Activated T-cell treated with anti-CD3 and anti-CD28 coated beads for 1 hour (primary cell): ENCODE data around the gene HMGCR.
"Not testable (repeated sequence)": the region's sequence is repeated elsewhere in the genome, so short reads cannot be mapped to it uniquely, and the experiment has no call there.

ENCODE experiments used
- DNase-seq: peaks from one replicate; pipeline ENCODE4 v3.0.0-alpha.2; 2020; ENCODE audit warnings: low read depth

Gene HMGCR

GRCh38 chr5:75336615-75337336 lies at the start of gene HMGCR:
Gene HMGCR, plus strand, starts transcription at chr5:75337220. Its CDS starts 5,386 bp downstream, at chr5:75342606.
- DNase-seq = peak; percentile 91

DNA sequence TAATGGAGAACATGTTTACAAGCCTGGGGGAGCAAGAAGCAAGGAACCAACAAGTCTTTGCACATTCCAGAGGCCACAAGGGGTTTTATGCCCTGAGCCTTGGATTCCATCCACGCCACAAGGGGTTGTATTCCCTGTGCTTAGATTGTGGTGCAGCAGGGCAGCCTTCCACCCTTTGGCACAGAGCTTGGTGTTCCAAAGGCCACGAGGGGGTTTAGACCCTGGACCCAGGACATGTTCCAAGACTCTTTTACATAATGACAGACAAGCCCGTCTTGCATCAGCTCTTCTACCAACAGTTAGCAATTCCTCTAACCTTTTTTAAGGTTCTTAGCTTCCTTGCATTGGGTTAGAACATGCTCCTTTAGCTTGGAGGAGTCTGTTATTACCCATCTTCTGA lies 45.2 kb upstream of the HMGCR start:
- not testable (repeated sequence) for DNase-seq

GRCh38 chr5:75300084-75300483 lies 36.9 kb upstream of the HMGCR start:
- no peak for DNase-seq

DNA sequence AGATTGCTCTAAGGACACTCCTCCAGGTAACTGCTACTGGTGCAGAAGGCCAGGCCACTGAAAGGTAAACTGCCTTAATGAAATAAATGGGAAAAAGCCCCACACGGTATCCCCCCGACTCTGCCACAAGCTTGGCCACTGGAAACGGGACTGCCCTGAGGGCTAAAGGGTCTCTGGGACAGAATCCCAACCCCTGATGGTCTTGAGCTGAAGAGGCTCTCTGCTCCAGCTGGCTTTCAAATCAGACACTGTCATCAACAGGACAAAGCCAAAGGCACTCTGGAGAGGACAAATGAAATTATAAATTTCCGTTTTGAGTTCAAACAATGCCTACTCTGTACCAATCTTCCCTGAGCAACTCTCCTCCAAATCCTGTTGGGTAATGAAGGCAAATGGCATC lies 33.6 kb upstream of the HMGCR start:
- DNase-seq = no peak

- DNase-seq = not testable (repeated sequence)
Measured at GRCh38 chr5:75304486-75304885, 32.5 kb upstream of the HMGCR start.

DNA sequence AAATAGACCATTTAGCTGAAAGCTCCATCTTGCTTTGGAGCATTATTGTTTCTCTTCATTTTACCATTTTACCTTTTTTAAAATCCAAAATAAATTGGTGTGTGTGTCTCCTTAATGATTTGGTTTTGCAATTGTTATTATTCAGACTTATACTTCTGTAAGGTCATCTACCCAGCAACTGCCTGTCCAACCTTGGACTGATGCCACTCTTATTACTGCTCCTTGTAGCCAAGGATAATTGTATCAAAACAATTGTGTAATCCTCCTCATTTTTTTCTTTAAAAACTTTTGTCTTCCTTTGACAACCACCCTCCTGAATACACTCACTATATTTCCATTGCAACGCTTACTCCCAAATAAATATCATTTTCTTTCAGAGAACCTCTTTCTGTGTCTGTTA lies 30.3 kb upstream of the HMGCR start:
- no peak for DNase-seq

DNA sequence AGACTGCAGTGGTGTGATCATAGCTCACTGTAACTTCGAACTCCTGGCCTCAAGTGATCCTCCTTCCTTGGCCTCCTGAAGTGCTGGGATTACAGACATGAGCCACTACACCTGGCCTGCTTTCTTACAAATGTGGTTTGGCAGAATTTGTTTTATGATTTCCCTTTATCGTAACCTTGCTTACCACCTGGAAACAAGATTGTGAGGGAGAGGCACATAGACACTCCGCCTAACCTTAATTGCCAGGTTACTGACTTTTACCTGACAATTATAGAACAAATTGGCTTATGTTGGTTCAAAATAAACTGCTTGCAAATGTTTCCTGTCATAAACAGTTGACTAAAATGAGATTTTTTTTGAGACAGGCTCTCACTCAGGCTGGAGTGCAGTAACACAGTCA lies 26.8 kb upstream of the HMGCR start:
- DNase-seq = no peak

DNA sequence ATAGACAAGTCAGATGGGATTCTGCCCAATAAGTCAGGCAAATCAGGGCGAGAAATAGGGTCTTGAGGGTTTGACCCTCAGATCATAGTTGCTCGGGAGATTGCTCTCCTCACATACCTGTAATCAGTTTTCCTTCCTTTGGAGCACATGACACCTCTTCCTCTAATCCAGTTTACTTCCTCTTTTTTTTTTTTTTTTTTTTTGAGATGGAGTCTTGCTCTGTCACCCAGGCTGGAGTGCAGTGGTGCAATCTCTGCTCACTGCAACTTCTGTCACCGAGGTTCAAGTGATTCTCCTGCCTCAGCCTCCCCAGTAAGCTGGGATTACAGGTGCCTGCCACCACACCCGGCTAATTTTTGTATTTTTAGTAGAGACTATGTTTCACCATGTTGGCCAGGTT lies 17.9 kb upstream of the HMGCR start:
- DNase-seq = not testable (repeated sequence)

DNA sequence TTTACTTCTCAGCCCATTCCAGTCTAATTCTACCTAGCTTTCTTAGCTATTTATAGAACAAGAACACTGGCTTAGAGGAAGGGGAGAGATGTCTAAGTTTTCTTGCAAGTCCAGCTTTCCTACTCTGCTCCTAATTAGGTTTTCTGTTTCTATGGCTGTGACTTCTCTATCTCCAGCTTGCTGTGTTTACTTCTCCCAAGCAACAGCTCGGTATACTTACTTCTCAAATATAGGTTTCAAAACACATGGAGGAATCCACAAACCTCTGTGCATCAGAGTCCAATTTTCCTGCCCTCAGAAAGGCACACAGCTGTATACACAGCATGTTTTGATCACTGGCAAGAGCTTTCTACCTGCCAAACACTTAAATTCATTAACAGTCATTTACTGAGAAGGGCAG lies 17.4 kb upstream of the HMGCR start:
- no peak for DNase-seq

GRCh38 chr5:75320371-75320770 lies 16.6 kb upstream of the HMGCR start:
- DNase-seq = no peak

DNA sequence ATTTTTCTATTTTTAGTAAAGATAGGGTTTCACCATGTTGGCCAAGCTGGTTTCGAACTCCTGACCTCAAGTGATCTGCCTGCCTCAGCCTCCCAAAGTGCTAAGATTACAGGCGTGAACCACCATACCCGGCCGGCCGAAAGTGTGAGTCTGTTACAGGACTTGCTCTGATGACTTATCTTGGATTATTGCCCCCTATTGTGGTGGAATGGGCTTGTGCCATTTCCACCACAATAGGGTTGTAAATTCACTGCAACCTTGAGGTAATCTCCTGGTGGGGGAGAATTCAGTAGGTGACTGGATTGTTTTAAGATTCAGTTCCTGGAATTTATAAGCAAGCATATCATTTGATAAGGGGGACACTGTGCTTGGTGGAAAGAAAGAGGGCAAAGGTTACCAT lies 15.0 kb upstream of the HMGCR start:
- DNase-seq = no peak

DNA sequence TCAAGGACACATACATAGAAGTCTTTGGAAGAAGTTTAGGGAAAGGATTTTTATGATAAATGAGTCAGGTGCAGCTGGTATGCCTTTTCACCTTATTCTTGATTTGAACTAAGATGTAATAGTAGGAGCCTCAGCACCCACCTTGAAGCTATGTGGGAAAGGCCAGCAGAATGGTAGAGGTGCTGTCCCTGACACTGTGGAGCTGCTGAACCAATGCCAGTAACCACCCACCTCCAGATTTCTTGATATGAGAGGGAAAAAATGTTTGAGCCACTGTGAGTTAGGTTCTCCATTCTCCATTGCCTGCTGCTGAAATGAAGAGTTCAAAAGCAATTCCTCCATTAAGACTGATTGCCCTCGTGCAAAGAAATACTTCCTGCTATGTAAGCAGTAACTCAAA lies 12.2 kb upstream of the HMGCR start:
- DNase-seq = no peak

DNA sequence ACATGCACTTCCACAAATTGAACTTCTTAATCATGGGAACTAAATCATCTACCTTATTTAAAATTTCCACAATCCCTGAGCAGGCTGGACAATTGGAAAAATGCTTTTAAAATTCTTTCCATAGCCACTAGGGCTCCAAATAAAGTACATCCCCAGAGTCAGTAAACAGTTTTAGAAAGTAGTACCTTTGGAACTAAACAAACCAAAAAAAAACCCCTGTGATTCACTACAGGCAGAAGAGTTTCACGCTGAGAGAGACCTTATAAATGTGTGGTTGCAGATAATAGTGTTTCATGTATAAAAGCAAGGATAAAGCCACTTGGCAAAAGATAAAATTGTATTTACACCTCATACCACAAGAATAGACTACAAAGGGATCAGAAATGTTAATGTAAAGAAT lies 11.8 kb upstream of the HMGCR start:
- DNase-seq = no peak

DNA sequence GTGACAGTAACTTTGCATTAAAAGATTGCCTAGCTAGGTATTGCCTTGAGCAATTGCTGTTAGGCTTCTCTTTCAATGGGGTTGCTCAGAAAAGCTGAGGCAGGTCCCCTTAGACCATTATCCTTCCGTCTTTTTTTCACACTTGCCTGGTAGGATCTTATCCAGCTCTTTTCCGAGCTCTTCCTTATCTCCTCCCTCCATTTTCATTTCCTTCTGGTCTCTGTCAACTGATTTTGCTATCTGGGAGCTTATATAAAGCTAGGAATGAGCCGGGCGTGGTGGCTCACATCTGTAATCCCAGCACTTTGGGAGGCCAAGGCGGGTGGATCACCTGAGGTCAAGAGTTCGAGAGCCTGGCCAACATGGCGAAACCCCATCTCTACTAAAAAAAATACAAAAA lies 6.6 kb upstream of the HMGCR start:
- DNase-seq = no peak

- DNase-seq = no peak
Measured at GRCh38 chr5:75331095-75332090, 5.6 kb upstream of the HMGCR start.

GRCh38 chr5:75333759-75334158 lies 3.3 kb upstream of the HMGCR start:
- DNase-seq = not testable (repeated sequence)

DNA sequence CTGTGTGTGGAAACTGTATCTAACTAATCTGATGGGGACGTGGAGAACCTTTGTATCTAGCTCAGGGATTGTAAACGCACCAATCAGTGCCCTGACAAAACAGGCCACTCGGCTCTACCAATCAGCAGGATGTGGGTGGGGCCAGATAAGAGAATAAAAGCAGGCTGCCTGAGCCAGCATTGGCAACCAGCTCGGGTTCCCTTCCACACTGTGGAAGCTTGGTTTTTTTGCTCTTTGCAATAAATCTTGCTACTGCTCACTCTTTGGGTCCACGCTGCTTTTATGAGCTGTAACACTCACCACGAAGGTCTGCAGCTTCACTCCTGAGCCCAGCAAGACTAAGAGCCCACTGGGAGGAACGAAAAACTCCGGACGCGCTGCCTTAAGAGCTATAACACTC lies 2.6 kb upstream of the HMGCR start:
- DNase-seq = not testable (repeated sequence)

GRCh38 chr5:75335486-75335885 lies 1.5 kb upstream of the HMGCR start:
- DNase-seq = no peak

DNA sequence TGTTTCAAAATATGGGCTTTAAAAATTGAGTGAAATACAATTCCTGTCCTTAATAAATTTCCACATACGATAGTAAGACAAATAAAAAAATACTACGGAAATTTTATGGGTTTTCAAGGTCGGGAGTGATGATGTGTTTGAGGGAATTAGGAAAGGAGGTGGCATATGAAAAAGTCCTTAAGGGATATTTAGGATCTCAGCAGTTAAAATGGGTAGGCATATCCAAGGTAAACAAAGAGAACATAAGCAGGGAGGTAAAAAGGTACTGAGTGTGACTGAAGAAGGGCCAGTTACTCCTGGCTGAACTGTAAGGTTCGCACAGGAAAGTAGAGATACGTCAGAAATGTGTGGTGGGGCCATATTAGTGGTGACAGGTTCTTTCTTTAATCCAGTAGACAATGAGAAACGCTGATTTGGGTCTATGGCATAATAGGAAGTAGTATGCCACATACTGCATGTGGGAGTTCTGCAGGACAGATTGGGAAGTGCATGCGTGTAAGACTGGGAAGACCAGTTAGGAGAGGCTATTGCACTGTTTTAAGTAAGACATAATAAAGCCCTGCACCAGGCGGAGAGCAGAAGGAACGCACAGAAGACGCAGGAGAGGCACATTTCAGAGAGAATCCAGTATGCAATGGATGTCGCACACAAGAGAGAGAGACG lies 937 bp upstream of the HMGCR start:
- no peak for DNase-seq

DNA sequence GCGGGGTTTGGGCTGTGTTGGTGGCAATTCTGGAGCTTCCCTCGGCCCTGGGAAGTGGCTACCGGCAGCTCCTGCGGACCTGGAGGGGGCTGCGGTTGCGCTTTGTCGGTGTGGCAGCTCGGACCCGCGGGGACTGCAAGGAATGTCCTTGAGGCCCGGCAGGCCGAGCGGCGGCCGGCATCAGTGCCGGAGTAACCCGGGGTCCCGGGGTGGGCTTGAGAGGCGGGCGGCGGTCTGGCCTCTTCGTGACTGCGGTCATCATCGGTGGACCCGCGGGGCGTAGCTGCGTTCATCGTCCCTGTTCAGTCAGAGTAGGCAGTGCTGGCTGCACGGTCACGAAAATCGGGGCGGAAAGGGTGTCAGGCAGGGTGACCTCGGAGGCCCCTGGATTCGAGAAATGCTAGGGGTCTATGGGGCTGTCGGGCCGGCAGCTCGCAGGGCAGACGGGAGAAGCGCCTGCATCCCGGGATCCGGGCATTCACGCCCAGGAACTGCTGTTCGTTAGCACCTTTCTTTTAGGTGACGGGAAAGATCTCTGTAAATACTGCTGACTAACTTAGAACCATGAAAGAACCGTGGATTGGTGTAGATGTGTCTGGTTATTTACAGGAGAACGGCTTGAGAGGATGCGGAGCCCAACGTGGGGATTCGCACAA lies 474 bp downstream of the HMGCR start:
- DNase-seq = peak; percentile 19

- DNase-seq = no peak
Measured at GRCh38 chr5:75338408-75338807, 1.4 kb downstream of the HMGCR start.
